Gastroesophageal sphincter (tissue), 4 donors: Measurements from ENCODE around the gene EOLA2. TPM values are rescaled to one million over a fixed set of nuclear protein-coding genes. Genes with fewer than 3 reads are reported as not detected.
"Not testable (repeated sequence)": the region's sequence is repeated elsewhere in the genome, so short reads cannot be mapped to it uniquely, and the experiment has no call there.

Source experiments
- ATAC-seq: fragments of 150-250 bp; one replicate; pipeline ENCODE4 v1.9.1; 2016; ENCODE audit warnings: mild to moderate bottlenecking, moderate library complexity
- H3K27ac ChIP-seq, 4 donors: fragments of 200-600 bp; sonication (generic) in 3 of 4; 1 replicate in 3 of 4; 2 replicates in 1 of 4; pipeline ENCODE4 v1.5.1; 2016 to 2019
- H3K27me3 ChIP-seq: fragments of 200-600 bp; sonication (generic); one replicate; pipeline ENCODE4 v1.5.1; 2019
- H3K36me3 ChIP-seq, 2 donors: fragments of 200-600 bp; sonication (generic); one replicate each; pipeline ENCODE4 v1.5.1; 2019; ENCODE audit warnings: control low read depth in 1 of 2
- H3K4me1 ChIP-seq, 3 donors: fragments of 200-600 bp; sonication (generic); 1 replicate in 2 of 3; 2 replicates in 1 of 3; pipeline ENCODE4 v1.5.1; 2016 to 2019; ENCODE audit warnings: control low read depth in 2 of 3
- H3K4me3 ChIP-seq, 2 donors: fragments of 200-600 bp; sonication (generic); one replicate each; pipeline ENCODE4 v1.5.1; 2019; ENCODE audit warnings: mild to moderate bottlenecking in 1 of 2, moderate library complexity in 1 of 2
- H3K9me3 ChIP-seq, 3 donors: fragments of 200-600 bp; sonication (generic); one replicate each; pipeline ENCODE4 v1.5.1; 2017 to 2019; ENCODE audit warnings: control low read depth in 2 of 3
- EP300 ChIP-seq: sonication (generic); formaldehyde crosslinking; IDR thresholded peaks from one replicate; pipeline ENCODE4 v1.6.1; 2017; ENCODE audit warnings: antibody characterized with exemption, mild to moderate bottlenecking
- POLR2A ChIP-seq, 2 donors: fragments of 450-650 bp; IDR thresholded peaks; one replicate each; pipeline ENCODE4 v1.6.1; 2017; ENCODE audit warnings: antibody characterized with exemption in 2 of 2, mild to moderate bottlenecking in 2 of 2, moderate library complexity in 1 of 2
- POLR2AphosphoS5 ChIP-seq: sonication (generic); formaldehyde crosslinking; IDR thresholded peaks from one replicate; pipeline ENCODE4 v1.6.1; 2017; ENCODE audit warnings: antibody characterized with exemption
- WGBS, 2 donors: methylation state at CpG; one replicate each; pipeline ENCODE4 v1.1.5; 2018; ENCODE audit warnings: low coverage in 1 of 2; 5-methylcytosine and 5-hydroxymethylcytosine counted together
- total RNA-seq, 4 donors: library from RNA; depleted of rRNA; stranded (reverse); fragments of >200 nt; gene quantifications; one replicate each; pipeline ENCODE4 v1.1.0, GENCODE V29; 2016
- TF ChIP-seq, protein P1 (sequence below), 4 experiments: fragments of 200-600 bp in 2 of 4; fragments of 450-650 bp in 2 of 4; sonication (generic) in 1 of 4; IDR thresholded peaks; one replicate each; pipeline ENCODE4 v1.5.1; 2017 to 2019; ENCODE audit warnings: antibody characterized with exemption in 4 of 4, mild to moderate bottlenecking in 2 of 4, moderate library complexity in 2 of 4

Gene EOLA2
- total RNA-seq, 4 donors from 2014 or later = 14.8 to 21.0 (median 17.5) TPM

DNA sequence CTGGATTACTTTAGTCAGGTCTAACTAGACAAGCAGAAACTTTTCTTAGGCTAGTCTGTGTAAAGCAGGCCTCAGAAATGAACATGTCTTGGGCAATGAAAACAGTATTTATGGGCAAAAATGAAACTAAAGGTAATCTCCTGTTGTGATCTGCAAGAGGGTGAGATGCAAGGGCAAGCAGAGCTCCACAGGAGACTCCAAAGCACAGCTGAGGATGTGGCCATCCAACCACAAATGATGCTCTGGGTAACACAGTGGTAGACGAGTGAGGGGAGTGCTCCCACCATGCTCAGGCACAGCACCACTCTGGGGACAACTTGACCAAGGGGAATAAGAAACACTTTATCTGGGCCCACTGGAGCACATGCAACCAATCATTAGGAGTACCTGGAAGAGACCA, 9.7 kb downstream of the EOLA2 start:
- H3K4me1 ChIP-seq, H3K36me3 ChIP-seq, H3K4me3 ChIP-seq, ATAC-seq, H3K9me3 ChIP-seq, H3K27ac ChIP-seq, H3K27me3 ChIP-seq: not testable (repeated sequence)
- WGBS, 2 donors = no CpG with 5 or more reads among the region's 1 CpG

DNA sequence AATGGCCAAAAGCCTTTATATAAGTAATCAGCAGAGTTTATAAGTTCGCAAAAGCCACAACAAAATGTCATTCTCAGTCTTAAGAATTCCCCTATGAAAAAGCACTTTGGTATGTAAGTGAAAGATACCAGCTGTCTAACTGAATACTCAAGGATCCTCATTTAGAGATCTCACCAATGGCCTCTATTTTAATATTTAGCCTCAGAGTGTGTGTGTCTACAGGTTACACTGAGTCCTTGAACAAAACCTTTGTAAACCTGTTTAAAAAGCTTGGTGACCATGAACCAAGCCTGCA, 10.4 kb downstream of the EOLA2 start:
- H3K9me3 ChIP-seq, H3K4me3 ChIP-seq, H3K36me3 ChIP-seq, H3K27me3 ChIP-seq, H3K27ac ChIP-seq, ATAC-seq, H3K4me1 ChIP-seq: not testable (repeated sequence)
- no CpG with 5 or more reads among the region's 1 CpG for whole genome bisulfite sequencing, 2 donors

DNA sequence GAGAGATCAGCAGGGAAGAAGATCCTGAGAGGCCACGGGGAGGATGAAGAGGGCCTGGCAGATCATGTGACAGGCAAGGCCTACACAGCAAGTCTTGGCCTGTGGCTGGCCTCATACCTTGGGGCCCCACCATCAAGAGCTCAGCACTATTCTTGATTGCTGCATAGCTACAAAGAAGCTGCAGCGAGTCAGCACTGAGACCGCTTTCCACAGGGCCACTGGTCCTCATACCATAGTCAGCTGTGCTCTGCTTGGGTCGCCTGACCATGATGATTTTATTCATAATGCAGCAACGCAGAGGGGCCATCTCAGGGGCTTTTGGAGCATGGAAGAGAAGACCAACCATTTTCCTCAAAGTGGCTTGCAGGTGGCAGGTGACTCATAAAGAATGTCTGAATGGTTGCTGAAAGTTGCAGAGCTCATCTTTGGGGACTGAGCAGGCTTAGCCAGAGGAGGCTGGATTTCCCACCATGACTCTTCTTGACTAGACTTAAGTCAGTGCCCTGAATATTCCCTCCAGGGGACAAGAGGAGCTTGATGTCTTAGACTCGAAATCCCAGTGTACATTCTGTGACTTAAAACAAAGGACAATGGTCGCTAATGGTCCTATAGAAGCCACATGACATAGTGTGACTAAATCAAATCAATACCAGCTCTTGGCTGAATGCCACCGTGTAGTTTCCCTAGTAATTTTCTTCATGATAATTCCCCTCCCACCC, 10.9 kb downstream of the EOLA2 start:
- not testable (repeated sequence) for H3K27ac ChIP-seq, H3K4me3 ChIP-seq, H3K4me1 ChIP-seq, ATAC-seq, H3K36me3 ChIP-seq, H3K27me3 ChIP-seq, H3K9me3 ChIP-seq
- no CpG with 5 or more reads among the region's 8 CpGs for WGBS, 2 donors

DNA sequence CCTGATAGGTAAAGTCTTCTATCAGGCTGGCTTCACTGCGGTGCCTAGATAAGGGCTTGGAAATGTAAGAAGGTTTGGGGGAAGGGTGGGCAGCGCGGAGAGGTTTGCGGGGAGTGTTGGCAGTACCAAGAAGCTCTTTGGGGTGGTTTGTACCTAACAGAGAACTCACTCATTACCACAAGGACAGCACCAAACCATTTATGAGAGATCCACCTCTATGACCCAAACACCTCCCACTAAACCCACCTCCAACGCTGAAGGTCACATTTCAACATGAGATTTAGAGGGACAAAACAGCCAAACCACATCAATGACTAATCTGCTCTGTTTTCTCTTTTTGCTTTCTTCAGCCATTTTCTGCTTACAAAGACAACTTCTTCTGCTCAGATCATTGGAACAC, 13.9 kb downstream of the EOLA2 start:
- no CpG with 5 or more reads among the region's 5 CpGs for WGBS, 2 donors
- not testable (repeated sequence) for ATAC-seq

DNA sequence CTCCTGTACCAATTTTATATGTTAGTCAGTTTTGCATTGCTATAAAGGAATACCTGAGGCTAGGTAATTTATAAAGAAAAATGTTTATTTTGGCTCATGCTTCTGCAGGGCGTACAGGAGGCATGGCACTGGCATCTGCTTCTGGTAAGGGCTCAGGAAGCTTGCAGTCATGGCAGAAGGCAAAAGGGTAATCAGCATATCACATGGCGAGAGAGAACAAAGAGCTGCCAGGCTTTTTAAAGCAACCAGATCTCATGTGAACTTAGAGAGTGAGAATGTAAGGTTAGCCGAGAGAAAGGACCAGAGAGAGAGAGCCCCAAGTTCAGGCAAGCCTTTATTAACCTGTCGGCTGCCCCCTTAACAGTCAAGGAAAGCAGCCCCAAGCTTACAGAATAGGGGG, 14.5 kb downstream of the EOLA2 start:
- H3K4me3 ChIP-seq, H3K4me1 ChIP-seq, ATAC-seq, H3K27ac ChIP-seq, H3K9me3 ChIP-seq, H3K36me3 ChIP-seq, H3K27me3 ChIP-seq: not testable (repeated sequence)
- WGBS, 2 donors = no CpG with 5 or more reads among the region's 4 CpGs

More for the DNA sequence above, 13.9 kb downstream of the EOLA2 start:
- not testable (repeated sequence) for H3K36me3 ChIP-seq, H3K27me3 ChIP-seq, H3K9me3 ChIP-seq, H3K27ac ChIP-seq, H3K4me3 ChIP-seq, H3K4me1 ChIP-seq

DNA sequence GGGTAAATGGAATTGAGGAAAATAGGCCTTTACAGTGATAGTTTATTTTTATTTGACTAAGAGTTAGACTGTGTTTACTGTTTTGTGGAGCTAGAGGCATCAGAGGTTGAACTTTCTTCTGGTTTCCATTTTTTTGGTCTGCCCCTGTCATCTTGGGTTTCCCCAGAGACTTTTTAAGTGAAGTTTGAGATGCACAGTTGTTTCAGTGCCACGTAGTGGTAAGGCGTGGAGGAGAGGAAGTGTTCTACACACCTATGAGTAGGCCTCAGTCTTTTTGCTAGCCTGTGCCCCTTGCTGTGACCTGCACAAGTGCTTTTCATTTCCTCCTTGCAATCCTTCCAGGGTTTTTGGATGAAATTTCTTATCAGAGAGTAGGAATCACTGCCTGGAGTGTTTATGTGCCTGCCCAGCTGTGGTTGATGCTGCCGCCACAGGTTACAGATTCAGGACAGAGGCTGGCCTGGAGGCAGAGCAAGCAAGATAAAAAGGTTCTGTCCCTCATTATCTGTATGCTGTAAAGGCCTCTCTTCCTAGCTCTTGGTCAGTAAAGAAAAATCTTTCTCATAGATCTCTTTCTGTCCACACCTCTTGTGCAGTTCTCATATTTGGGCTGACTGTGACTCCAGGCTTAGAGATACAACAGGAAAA, 21.4 kb downstream of the EOLA2 start:
- no peak for ATAC-seq

DNA sequence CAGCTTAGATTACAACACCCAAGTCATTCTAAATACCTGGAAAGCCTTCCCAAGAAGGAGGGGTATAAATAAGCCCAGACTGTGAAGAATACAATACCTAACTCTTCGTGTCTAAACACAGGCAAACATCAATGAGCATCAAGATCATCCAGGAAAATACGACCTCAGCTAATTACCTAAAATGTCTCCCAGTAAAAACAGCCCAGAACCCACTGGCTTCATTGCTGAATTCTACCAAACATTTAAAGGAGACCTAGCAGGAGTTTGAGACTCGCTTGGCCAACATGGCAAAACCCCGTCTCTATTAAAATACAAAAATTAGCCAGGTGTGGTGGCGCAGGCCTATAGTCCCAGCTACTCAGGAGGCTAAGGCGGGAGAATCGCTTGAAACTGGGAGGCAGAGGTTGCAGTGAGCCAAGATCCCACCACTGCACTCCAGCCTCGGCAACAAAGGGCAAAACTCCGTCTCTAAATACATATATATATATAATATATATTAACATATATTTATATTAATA, 28.1 kb downstream of the EOLA2 start:
- no peak overlapping the region for H3K27ac ChIP-seq
- ATAC-seq = no peak
- no peaks in the 10 kb centered on the region for H3K27me3 ChIP-seq
- no peaks in the 10 kb centered on the region for H3K4me1 ChIP-seq
- WGBS, 2 donors = 90 to 96% methylated on average over 4 to 7 of the region's 9 CpGs
- H3K9me3 ChIP-seq = no peaks in the 10 kb centered on the region
- H3K4me3 ChIP-seq = no peak overlapping the region
- no peaks in the 10 kb centered on the region for H3K36me3 ChIP-seq
- TF ChIP-seq POLR2AphosphoS5 = no peak

More for the DNA sequence above, 21.4 kb downstream of the EOLA2 start:
- WGBS, 2 donors = 57 to 62% methylated on average over 2 of the region's 3 CpGs
- H3K4me1 ChIP-seq = no peaks in the 10 kb centered on the region
- H3K4me3 ChIP-seq = no peak overlapping the region
- TF ChIP-seq, protein P1, sequence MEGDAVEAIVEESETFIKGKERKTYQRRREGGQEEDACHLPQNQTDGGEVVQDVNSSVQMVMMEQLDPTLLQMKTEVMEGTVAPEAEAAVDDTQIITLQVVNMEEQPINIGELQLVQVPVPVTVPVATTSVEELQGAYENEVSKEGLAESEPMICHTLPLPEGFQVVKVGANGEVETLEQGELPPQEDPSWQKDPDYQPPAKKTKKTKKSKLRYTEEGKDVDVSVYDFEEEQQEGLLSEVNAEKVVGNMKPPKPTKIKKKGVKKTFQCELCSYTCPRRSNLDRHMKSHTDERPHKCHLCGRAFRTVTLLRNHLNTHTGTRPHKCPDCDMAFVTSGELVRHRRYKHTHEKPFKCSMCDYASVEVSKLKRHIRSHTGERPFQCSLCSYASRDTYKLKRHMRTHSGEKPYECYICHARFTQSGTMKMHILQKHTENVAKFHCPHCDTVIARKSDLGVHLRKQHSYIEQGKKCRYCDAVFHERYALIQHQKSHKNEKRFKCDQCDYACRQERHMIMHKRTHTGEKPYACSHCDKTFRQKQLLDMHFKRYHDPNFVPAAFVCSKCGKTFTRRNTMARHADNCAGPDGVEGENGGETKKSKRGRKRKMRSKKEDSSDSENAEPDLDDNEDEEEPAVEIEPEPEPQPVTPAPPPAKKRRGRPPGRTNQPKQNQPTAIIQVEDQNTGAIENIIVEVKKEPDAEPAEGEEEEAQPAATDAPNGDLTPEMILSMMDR (IDR thresholded peaks at IDR 0.05) = no peak
- no peaks in the 10 kb centered on the region for H3K9me3 ChIP-seq
- H3K36me3 ChIP-seq = no peaks in the 10 kb centered on the region
- no peaks in the 10 kb centered on the region for H3K27me3 ChIP-seq
- H3K27ac ChIP-seq = no peak overlapping the region

DNA sequence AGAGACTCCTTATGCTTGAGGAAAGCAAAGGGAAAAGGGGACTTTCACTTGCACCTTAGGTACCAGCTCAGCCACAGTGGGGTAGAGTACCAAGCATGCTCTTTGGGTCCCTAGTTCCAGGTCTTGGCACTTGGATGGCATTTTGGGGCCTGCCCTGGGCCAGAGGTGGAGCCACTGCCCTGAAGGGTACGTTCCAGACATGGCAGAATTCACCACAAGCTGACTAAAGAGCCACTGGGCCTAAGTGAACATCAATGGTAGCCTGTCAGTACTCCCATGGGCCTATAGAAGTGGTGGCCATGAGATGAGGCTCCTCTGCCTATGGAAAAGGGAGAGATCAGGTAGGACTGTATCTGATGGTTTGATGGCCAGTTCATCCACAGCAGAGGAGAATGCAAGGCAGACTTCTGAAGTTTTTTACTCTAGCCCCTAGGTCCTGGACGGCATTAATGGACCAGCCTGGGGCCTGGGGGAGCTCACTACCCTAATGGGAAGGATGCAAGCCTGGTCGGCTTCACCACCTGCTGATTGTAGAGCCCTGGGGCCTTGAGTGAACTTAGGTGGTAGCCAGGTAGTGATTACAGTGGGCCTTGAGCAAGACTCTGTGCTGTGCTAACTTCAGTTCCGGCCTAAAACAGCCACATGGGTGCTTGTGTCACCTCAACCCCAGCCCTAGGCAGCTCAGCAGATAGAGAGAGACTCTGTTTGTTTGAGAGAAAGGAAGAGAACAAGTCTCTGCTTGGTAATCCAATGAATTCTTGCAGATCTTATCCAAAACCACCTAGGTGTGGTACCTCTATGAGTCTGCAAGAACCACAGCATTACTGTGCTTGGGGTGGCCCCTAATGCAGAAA, 28.7 kb downstream of the EOLA2 start:
- no peaks in the 10 kb centered on the region for H3K4me1 ChIP-seq
- no peaks in the 10 kb centered on the region for H3K36me3 ChIP-seq
- no peak for ATAC-seq
- H3K27me3 ChIP-seq = no peaks in the 10 kb centered on the region
- no peak overlapping the region for H3K27ac ChIP-seq
- no peak overlapping the region for H3K4me3 ChIP-seq
- WGBS, 2 donors = no CpG with 5 or more reads among the region's 4 CpGs
- no peaks in the 10 kb centered on the region for H3K9me3 ChIP-seq
- TF ChIP-seq EP300 (no peak), POLR2A (IDR thresholded peaks at IDR 0.05) (no peak), POLR2AphosphoS5 (no peak)
- TF ChIP-seq, protein P1 (IDR thresholded peaks at IDR 0.05) = no peak
